Measurements from ENCODE around the gene IL17RE. TPM values are rescaled to one million over a fixed set of nuclear protein-coding genes. Genes with fewer than 3 reads are reported as not detected.

Gene IL17RE
- total RNA-seq, 2 donors from 2014 or later = 1.2 to 1.6 TPM

DNA sequence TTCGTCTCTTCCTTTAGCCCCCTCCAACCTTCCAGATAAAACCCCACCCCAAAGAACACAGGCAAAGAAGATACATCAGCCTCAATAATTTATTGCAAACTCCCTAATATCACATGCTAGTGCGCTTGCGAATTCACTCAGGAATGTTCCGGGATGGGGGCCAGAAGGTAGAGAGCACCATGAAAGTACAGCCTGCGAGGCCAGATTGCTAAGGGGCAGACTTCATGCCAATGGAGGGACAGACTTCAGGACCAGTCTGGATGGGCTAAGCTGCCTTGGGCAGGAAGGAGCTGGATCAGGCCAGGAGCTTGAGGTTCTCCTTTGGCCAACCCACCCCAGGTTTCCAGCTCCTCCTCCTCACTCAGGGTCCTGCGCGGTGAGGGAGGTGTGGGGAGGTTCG lies 36.0 kb upstream of the IL17RE start:
- Mint-ChIP-seq H3K36me3 (ENCODE audit: low read depth) (no peaks in the 10 kb centered on the region), H3K27me3 (ENCODE audit: insufficient read depth) (peaks cover 13% of the 10 kb centered on the region)
- TF ChIP-seq, protein P1, sequence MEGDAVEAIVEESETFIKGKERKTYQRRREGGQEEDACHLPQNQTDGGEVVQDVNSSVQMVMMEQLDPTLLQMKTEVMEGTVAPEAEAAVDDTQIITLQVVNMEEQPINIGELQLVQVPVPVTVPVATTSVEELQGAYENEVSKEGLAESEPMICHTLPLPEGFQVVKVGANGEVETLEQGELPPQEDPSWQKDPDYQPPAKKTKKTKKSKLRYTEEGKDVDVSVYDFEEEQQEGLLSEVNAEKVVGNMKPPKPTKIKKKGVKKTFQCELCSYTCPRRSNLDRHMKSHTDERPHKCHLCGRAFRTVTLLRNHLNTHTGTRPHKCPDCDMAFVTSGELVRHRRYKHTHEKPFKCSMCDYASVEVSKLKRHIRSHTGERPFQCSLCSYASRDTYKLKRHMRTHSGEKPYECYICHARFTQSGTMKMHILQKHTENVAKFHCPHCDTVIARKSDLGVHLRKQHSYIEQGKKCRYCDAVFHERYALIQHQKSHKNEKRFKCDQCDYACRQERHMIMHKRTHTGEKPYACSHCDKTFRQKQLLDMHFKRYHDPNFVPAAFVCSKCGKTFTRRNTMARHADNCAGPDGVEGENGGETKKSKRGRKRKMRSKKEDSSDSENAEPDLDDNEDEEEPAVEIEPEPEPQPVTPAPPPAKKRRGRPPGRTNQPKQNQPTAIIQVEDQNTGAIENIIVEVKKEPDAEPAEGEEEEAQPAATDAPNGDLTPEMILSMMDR (conservative IDR thresholded peaks at IDR 0.05) = no peak

DNA sequence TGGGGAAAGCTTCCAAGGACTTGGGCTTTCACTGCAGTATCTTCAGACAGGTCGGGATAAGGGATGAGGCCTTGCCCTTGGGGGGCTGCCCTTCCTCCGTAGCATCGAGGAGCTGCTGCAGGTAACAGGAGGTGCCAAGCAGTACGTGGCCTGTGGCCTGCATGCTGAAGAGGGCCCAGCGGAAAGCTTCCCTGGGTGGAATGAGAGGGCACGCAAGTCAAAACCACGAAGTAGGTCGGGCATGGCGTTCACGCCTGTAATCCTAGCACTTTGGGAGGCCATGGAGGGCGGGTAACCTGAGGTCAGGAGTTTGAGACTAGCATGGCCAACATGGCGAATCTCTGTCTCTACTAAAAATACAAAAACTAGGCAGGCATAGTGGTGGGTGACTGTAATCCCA lies 35.5 kb upstream of the IL17RE start:
- Histone ChIP-seq H3K9me3 (ENCODE audit: control insufficient read depth, low read length) (no peaks in the 10 kb centered on the region), H3K27me3 (ENCODE audit: control insufficient read depth, insufficient read depth, low read length, poor library complexity, severe bottlenecking) (no peaks in the 10 kb centered on the region), H3K4me1 (ENCODE audit: control insufficient read depth, insufficient read depth, low read length) (no peaks in the 10 kb centered on the region), H3K27ac (ENCODE audit: low read depth, low read length) (no peak overlapping the region), H3K4me3 (ENCODE audit: low read length) (no peak overlapping the region), H3K36me3 (ENCODE audit: control insufficient read depth, insufficient read depth, low read length) (no peaks in the 10 kb centered on the region), H3K9ac (ENCODE audit: extremely low read depth, low read length, poor library complexity, severe bottlenecking) (no peak overlapping the region)
- no peaks in the 10 kb centered on the region for H3K36me3 Mint-ChIP-seq (ENCODE audit: low read depth)
- no peak overlapping the region for H3K4me3 Mint-ChIP-seq
- TF ChIP-seq, protein P1 (conservative IDR thresholded peaks at IDR 0.05) = no peak
- DNase-seq = no peak
- no peaks in the 10 kb centered on the region for H3K9me3 Mint-ChIP-seq
- peaks cover 3% of the 10 kb centered on the region for H3K4me1 Mint-ChIP-seq
- H3K27ac Mint-ChIP-seq = no peak overlapping the region
- H3K27me3 Mint-ChIP-seq (ENCODE audit: insufficient read depth) = peaks cover 10% of the 10 kb centered on the region
- WGBS, 2 experiments (ENCODE audit: insufficient coverage in 1 of 2, insufficient read length in 1 of 2) = 92% methylated on average over 11 to 12 of the region's 12 CpGs

More for the DNA sequence above, 36.0 kb upstream of the IL17RE start:
- Histone ChIP-seq H3K9ac (ENCODE audit: extremely low read depth, low read length, poor library complexity, severe bottlenecking) (no peak overlapping the region), H3K36me3 (ENCODE audit: control insufficient read depth, insufficient read depth, low read length) (no peaks in the 10 kb centered on the region), H3K4me1 (ENCODE audit: control insufficient read depth, insufficient read depth, low read length) (no peaks in the 10 kb centered on the region), H3K9me3 (ENCODE audit: control insufficient read depth, low read length) (no peaks in the 10 kb centered on the region), H3K27ac (ENCODE audit: low read depth, low read length) (no peak overlapping the region), H3K27me3 (ENCODE audit: control insufficient read depth, insufficient read depth, low read length, poor library complexity, severe bottlenecking) (no peaks in the 10 kb centered on the region), H3K4me3 (ENCODE audit: low read length) (no peak overlapping the region)
- 97 to 100% methylated on average over 4 to 8 of the region's 8 CpGs for WGBS, 2 experiments (ENCODE audit: insufficient coverage in 1 of 2, insufficient read length in 1 of 2)
- Mint-ChIP-seq H3K27ac (no peak overlapping the region), H3K4me1 (peaks cover 5% of the 10 kb centered on the region), H3K4me3 (no peak overlapping the region), H3K9me3 (no peaks in the 10 kb centered on the region)
- no peak for DNase-seq

DNA sequence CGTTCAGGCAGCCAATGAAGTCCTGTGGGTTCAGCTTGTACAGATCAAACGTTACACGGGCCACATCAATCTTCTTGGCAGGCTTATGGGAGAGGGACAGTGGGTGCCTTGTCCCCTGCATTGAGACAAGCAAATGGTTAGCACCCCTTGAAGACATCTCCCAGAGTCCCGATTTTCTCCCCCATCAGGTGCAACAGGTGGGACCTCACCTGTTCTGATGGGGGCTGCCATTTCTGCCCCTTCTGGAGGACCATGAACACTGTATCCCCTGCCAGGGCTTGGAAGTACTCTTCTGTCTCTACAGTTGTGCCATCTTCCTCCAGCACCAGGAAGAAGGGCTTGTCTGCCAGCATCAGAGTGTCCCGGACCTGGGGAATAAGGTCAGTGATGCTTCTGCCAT lies 32.7 kb upstream of the IL17RE start:
- TF ChIP-seq, protein P1 (conservative IDR thresholded peaks at IDR 0.05) = no peak
- Histone ChIP-seq H3K4me3 (ENCODE audit: low read length) (no peak overlapping the region), H3K9ac (ENCODE audit: extremely low read depth, low read length, poor library complexity, severe bottlenecking) (no peak overlapping the region), H3K36me3 (ENCODE audit: control insufficient read depth, insufficient read depth, low read length) (no peaks in the 10 kb centered on the region), H3K9me3 (ENCODE audit: control insufficient read depth, low read length) (no peaks in the 10 kb centered on the region), H3K27me3 (ENCODE audit: control insufficient read depth, insufficient read depth, low read length, poor library complexity, severe bottlenecking) (no peaks in the 10 kb centered on the region), H3K4me1 (ENCODE audit: control insufficient read depth, insufficient read depth, low read length) (no peaks in the 10 kb centered on the region), H3K27ac (ENCODE audit: low read depth, low read length) (no peak overlapping the region)
- Mint-ChIP-seq H3K36me3 (ENCODE audit: low read depth) (no peaks in the 10 kb centered on the region), H3K9me3 (no peaks in the 10 kb centered on the region), H3K27ac (no peak overlapping the region), H3K4me1 (no peaks in the 10 kb centered on the region), H3K27me3 (ENCODE audit: insufficient read depth) (peaks cover 4% of the 10 kb centered on the region), H3K4me3 (no peak overlapping the region)
- WGBS, 2 experiments (ENCODE audit: insufficient coverage in 1 of 2, insufficient read length in 1 of 2) = 89 to 92% methylated on average over 4 to 5 of the region's 5 CpGs
- no peak for DNase-seq
